ENCODE results near the gene IMP3. TPM values are rescaled to one million over a fixed set of nuclear protein-coding genes. Genes with fewer than 3 reads are reported as not detected.

The IMP3 gene
- polyA plus RNA-seq, 1 donor from 2014 or later: 147 TPM

DNA sequence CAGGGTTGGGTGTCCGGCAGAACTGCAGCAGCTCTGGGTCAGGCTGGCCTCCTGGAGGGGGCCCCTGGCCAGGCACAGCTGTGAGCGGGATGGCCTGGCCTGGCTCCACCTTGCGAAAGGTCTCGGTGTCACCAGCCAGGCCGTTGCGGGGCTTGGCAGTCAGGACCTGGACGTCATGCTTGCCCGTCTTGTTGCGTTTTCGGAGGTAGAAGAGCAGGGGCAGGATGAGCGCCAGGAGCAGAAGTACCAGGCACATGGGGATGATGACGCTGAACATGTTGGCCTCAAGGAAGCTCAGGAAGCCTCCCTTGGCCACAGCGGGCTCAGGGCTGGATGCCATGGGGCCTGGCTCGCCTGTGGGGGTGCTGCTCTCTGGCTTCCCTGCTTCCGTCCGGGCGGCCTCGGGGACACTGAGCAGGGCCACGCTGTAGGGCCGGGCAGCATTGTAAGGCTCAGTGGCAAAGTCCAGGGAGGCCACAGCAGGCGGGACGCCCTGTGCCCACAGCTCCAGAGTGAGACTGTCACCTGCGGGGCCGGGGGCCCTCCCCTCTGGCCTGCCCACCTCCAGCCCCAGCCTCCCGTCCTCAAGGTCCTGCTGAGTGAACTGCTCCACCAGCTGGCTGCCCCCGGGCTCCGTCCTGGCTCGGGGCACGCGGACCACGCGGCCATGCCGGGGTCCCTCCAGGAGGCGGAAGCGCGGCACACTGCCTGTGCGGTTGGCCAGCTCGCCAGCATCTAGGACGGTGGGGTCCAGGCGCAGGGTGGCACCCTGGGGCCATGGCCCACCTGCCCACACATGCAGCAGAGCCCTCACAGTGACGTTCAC, 35.8 kb upstream of the IMP3 start:
- Histone ChIP-seq H4K20me1 (ENCODE audit: insufficient read depth) (no peaks in the 10 kb centered on the region), H3K9ac (ENCODE audit: low read length) (no peak overlapping the region), H3F3A (ENCODE audit: insufficient read depth, low read length, poor library complexity, severe bottlenecking) (no peaks in the 10 kb centered on the region), H3K79me2 (replicated peaks; ENCODE audit: insufficient read depth, low read length) (no peaks in the 10 kb centered on the region), H2AFZ (ENCODE audit: low read depth, low read length) (no peak overlapping the region), H3K4me2 (ENCODE audit: low read length) (no peak overlapping the region), H3K27ac (ENCODE audit: low read length) (no peak overlapping the region), H3K27me3 (ENCODE audit: insufficient read depth, low read depth, low read length) (no peaks in the 10 kb centered on the region), H3K36me3 (ENCODE audit: insufficient read depth, low read length) (no peaks in the 10 kb centered on the region), H3K9me3 (ENCODE audit: low read length) (no peaks in the 10 kb centered on the region), H3K4me3 (ENCODE audit: low read length) (no peak overlapping the region), H3K9me2 (ENCODE audit: insufficient read depth, low read length) (no peaks in the 10 kb centered on the region)
- TF ChIP-seq EP300 (conservative IDR thresholded peaks at IDR 0.05; ENCODE audit: poor library complexity, severe bottlenecking) (no peak), POLR2AphosphoS5 (IDR thresholded peaks at IDR 0.05) (no peak), SMC3 (conservative IDR thresholded peaks at IDR 0.05; ENCODE audit: poor library complexity) (no peak), EZH2 (IDR thresholded peaks at IDR 0.05; ENCODE audit: borderline replicate concordance, insufficient read depth, low read length, poor library complexity, severe bottlenecking) (no peak), MXI1 (conservative IDR thresholded peaks at IDR 0.05; ENCODE audit: poor library complexity, severe bottlenecking) (no peak), RAD21 (conservative IDR thresholded peaks at IDR 0.05) (no peak), TAF1 (IDR thresholded peaks at IDR 0.05; ENCODE audit: low read depth) (no peak)
- TF ChIP-seq, protein P1, sequence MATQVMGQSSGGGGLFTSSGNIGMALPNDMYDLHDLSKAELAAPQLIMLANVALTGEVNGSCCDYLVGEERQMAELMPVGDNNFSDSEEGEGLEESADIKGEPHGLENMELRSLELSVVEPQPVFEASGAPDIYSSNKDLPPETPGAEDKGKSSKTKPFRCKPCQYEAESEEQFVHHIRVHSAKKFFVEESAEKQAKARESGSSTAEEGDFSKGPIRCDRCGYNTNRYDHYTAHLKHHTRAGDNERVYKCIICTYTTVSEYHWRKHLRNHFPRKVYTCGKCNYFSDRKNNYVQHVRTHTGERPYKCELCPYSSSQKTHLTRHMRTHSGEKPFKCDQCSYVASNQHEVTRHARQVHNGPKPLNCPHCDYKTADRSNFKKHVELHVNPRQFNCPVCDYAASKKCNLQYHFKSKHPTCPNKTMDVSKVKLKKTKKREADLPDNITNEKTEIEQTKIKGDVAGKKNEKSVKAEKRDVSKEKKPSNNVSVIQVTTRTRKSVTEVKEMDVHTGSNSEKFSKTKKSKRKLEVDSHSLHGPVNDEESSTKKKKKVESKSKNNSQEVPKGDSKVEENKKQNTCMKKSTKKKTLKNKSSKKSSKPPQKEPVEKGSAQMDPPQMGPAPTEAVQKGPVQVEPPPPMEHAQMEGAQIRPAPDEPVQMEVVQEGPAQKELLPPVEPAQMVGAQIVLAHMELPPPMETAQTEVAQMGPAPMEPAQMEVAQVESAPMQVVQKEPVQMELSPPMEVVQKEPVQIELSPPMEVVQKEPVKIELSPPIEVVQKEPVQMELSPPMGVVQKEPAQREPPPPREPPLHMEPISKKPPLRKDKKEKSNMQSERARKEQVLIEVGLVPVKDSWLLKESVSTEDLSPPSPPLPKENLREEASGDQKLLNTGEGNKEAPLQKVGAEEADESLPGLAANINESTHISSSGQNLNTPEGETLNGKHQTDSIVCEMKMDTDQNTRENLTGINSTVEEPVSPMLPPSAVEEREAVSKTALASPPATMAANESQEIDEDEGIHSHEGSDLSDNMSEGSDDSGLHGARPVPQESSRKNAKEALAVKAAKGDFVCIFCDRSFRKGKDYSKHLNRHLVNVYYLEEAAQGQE (IDR thresholded peaks at IDR 0.05; ENCODE audit: borderline replicate concordance): no peak
- TF ChIP-seq, protein P2, sequence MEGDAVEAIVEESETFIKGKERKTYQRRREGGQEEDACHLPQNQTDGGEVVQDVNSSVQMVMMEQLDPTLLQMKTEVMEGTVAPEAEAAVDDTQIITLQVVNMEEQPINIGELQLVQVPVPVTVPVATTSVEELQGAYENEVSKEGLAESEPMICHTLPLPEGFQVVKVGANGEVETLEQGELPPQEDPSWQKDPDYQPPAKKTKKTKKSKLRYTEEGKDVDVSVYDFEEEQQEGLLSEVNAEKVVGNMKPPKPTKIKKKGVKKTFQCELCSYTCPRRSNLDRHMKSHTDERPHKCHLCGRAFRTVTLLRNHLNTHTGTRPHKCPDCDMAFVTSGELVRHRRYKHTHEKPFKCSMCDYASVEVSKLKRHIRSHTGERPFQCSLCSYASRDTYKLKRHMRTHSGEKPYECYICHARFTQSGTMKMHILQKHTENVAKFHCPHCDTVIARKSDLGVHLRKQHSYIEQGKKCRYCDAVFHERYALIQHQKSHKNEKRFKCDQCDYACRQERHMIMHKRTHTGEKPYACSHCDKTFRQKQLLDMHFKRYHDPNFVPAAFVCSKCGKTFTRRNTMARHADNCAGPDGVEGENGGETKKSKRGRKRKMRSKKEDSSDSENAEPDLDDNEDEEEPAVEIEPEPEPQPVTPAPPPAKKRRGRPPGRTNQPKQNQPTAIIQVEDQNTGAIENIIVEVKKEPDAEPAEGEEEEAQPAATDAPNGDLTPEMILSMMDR (IDR thresholded peaks at IDR 0.05; ENCODE audit: poor library complexity, severe bottlenecking): no peak

DNA sequence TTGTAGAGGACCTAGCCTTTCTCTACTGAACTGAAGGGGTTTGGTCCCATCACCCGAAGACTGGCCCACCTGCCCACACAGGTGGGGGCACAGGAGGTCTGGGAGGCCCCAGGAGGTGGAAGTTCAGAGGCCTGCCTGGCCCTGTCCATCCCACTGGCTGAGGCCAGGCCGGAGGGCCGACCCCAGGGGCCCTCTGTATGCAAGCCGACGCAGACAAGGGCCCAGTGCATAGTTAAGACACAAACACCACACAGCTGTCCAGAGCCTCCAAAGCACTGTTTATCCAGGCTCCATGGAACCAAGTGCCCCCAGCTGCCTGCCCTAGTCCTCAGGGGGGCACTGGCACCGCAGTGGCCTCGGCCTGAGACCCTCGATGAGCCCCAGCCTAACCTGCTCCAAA, 34.3 kb upstream of the IMP3 start:
- no peak overlapping the region for H3K4me2 ChIP-seq (ENCODE audit: low read length)
- H3K79me2 ChIP-seq (replicated peaks; ENCODE audit: insufficient read depth, low read length): no peaks in the 10 kb centered on the region
- no peaks in the 10 kb centered on the region for H3K27me3 ChIP-seq (ENCODE audit: insufficient read depth, low read depth, low read length)
- TF ChIP-seq RAD21 (conservative IDR thresholded peaks at IDR 0.05): no peak
- TF ChIP-seq TAF1 (IDR thresholded peaks at IDR 0.05; ENCODE audit: low read depth): no peak
- no peak for TF ChIP-seq MXI1 (conservative IDR thresholded peaks at IDR 0.05; ENCODE audit: poor library complexity, severe bottlenecking)
- TF ChIP-seq SMC3 (conservative IDR thresholded peaks at IDR 0.05; ENCODE audit: poor library complexity): no peak
- H3K9ac ChIP-seq (ENCODE audit: low read length): no peak overlapping the region
- no peak overlapping the region for H3K4me3 ChIP-seq (ENCODE audit: low read length)
- no peaks in the 10 kb centered on the region for H3F3A ChIP-seq (ENCODE audit: insufficient read depth, low read length, poor library complexity, severe bottlenecking)
- H3K9me3 ChIP-seq (ENCODE audit: low read length): no peaks in the 10 kb centered on the region
- no peaks in the 10 kb centered on the region for H4K20me1 ChIP-seq (ENCODE audit: insufficient read depth)
- no peak overlapping the region for H3K27ac ChIP-seq (ENCODE audit: low read length)
- H2AFZ ChIP-seq (ENCODE audit: low read depth, low read length): no peak overlapping the region
- H3K36me3 ChIP-seq (ENCODE audit: insufficient read depth, low read length): no peaks in the 10 kb centered on the region
- no peaks in the 10 kb centered on the region for H3K9me2 ChIP-seq (ENCODE audit: insufficient read depth, low read length)
